GM12865 (cell line): Measurements from ENCODE around the gene SORBS1.

ENCODE experiments used
- DNase-seq: peaks from one replicate; pipeline ENCODE4 v3.0.0; 2010; ENCODE audit warnings: low read depth
- H3K4me3 ChIP-seq: 2 replicates; pipeline ENCODE4 v1.5.1; 2011; ENCODE audit warnings: mild to moderate bottlenecking, low read depth, low read length, control low read depth
- TF ChIP-seq, protein P1 (sequence below): IDR thresholded peaks from 2 replicates; pipeline ENCODE4 v1.5.1; 2011; ENCODE audit warnings: low read length, control low read depth, low read depth, inconsistent platforms; ENCODE audit not compliant: insufficient read depth; ENCODE audit errors: missing control alignments

Gene SORBS1

DNA sequence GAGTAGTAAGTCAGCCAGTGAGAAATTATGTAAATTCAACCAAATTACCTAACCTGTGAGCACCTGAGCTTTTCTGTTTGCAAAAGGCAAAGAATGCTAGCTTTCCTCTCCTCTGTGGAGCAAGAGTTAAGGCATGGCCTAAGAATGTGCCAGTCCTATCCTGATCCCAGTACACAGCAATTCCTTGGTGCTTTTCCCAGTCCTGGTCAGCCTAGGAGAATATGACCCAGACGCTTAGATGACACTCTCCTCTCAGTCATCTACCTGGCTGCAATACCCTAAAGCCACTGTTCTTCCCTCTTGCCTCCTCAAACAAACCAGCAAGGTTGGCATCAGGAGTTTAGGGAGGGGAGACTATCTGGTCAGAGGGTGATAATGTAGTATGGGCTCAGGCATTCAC, 274.5 kb downstream of the SORBS1 start:
- no peak for DNase-seq
- TF ChIP-seq, protein P1, sequence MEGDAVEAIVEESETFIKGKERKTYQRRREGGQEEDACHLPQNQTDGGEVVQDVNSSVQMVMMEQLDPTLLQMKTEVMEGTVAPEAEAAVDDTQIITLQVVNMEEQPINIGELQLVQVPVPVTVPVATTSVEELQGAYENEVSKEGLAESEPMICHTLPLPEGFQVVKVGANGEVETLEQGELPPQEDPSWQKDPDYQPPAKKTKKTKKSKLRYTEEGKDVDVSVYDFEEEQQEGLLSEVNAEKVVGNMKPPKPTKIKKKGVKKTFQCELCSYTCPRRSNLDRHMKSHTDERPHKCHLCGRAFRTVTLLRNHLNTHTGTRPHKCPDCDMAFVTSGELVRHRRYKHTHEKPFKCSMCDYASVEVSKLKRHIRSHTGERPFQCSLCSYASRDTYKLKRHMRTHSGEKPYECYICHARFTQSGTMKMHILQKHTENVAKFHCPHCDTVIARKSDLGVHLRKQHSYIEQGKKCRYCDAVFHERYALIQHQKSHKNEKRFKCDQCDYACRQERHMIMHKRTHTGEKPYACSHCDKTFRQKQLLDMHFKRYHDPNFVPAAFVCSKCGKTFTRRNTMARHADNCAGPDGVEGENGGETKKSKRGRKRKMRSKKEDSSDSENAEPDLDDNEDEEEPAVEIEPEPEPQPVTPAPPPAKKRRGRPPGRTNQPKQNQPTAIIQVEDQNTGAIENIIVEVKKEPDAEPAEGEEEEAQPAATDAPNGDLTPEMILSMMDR: no peak

DNA sequence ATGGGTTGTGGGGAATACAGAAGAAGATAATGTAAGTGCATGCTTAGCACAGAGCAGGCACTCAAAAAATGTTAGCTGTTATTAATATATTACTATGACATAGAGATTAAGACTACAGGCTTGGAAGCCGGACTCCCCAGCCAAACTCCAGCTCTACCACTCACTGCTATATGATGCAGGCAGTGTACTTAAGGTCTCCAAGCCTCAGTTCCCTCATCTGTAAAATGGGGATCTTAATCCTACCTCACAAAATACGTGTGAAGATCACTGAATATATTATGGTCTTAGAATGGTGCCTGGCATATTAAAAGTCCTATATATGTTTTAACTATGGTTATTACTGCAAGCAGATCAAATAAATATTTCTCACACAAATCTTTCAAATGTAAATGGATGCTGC, 275.6 kb downstream of the SORBS1 start:
- no peak overlapping the region for H3K4me3 ChIP-seq
- TF ChIP-seq, protein P1: no peak
- no peak for DNase-seq

More for the DNA sequence above, 274.5 kb downstream of the SORBS1 start:
- H3K4me3 ChIP-seq: peak overlapping the region; percentile 98

DNA sequence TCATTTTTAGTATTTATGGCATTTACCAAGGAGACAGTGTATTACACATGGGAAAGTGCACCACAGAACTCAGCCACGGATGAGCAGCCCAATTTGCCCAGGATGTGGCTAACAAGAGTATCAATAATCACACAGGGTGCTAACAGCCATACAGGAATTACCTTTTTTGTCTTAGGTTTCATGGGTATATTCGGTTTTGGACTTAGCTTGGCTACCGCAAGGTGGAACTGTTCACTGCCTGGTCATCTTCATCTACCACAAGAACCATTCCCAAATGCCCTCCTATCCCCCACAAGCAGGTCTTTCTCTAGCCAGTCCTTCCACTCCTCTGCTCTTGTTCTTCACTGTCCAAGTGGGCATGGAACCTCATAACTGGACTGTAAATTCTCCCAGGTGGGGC, 276.4 kb downstream of the SORBS1 start:
- DNase-seq: peak; percentile 52
- no peak overlapping the region for H3K4me3 ChIP-seq
- TF ChIP-seq, protein P1: peak; percentile 22

DNA sequence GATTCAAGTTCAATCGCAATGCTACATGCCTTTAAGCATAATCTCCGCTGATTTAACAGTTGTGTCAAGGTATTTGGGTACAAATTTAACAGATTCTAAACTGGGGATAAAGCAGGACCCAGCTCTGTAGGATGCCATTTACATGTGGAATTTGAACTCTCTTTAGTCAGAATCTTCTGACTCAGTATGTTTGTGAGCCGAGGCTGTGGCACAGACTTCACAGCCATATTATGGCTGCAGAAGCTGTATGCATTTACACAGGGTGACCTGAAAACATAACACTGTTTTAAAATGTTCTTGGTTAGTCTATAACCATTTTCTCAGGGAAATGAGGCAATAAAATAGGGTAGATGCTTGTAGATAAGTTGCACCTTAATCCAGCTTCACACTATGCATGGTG, 279.1 kb downstream of the SORBS1 start:
- no peak overlapping the region for H3K4me3 ChIP-seq
- DNase-seq: no peak
- TF ChIP-seq, protein P1: no peak

DNA sequence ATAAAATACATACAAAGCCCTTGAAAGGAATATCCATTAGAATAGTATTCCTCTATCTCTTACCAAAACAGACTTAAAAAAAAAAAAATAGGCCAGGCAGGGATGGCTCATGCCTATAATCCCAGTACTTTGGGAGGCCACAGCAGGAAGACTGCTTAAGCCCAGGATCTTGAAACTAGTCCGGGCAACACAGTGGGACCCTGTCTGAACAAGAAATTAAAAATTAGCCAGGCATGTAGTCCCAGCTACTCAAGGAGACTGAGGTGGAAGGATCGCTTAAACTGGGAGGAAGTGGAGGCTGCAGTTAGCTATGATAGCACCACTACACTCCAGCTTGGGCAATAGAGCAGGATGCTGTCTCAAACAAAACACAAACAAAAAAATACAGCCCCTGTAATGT, 280.0 kb downstream of the SORBS1 start:
- TF ChIP-seq, protein P1: no peak

DNA sequence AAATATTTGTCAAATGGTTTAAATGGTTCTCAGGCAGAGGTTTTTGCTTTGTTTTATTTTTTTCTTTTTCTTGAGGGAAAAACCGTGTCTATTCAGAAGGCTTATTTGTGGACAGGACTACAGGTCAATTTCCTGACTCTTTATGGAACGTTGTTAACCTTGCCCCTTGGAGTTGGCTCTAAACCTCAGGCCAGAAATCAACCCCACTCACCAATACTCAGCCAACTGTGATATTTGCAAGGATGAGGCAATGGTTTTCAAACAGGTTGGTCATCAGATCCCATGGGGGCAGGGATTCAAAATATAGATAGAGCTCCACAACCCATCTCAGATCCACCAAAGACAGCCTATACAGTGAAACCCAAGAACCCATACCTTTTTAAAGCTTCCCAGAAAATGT, 280.5 kb downstream of the SORBS1 start:
- TF ChIP-seq, protein P1: no peak
- DNase-seq: no peak
- no peak overlapping the region for H3K4me3 ChIP-seq

More for the DNA sequence above, 280.0 kb downstream of the SORBS1 start:
- H3K4me3 ChIP-seq: no peak overlapping the region
- no peak for DNase-seq

DNA sequence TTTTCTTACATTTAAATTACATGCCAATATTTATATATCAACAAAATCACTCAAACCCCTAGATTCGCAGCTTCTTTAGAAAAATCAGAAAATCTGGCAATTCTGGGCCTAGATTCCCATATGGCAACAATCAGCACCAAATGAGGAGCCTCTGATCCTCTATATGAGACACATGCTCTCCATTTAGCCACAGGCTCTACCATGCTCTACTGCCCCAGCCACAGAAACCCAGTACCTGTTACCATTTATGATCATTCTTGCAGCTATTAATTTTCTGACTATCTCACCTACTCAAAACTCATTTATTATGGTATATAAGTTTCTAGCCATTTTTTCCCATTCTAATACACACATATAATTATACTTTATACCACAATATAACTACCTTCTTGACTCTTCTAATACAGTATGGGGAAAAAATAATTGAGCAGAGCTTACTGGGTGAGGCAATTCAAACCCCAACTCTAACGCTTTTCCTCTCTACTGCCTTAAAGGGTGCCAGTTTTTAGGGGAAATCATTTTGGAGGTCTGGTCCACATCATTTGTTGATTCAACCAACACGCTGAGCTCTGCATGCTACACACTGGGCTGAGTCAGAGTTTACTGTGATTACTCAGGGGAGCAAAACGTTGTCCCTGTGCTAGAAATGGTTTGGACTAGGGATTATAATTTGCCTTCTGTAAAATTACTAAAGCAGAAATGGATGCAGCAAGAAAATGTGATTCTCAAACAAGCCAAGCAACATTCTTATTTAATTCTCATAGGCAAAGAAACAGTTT, 281.9 kb downstream of the SORBS1 start:
- DNase-seq: no peak
- TF ChIP-seq, protein P1: no peak

More for the DNA sequence above, 281.9 kb downstream of the SORBS1 start:
- no peak overlapping the region for H3K4me3 ChIP-seq
